RWPE1 (cell line): Measurements from ENCODE around the gene TDRD12.
"Not testable (repeated sequence)": the region's sequence is repeated elsewhere in the genome, so short reads cannot be mapped to it uniquely, and the experiment has no call there.

Experiments
- CTCF ChIA-PET: fragments of 350-600 bp; sonication (Branson Sonifier 250); formaldehyde crosslinking; extraction: SDS; loops from one replicate; lab custom pipeline; 2021; lab: Yijun Ruan, JAX
- POLR2A ChIA-PET: fragments of 400-600 bp; formaldehyde crosslinking; extraction: SDS; loops from one replicate; lab custom pipeline; 2020; ENCODE audit warnings: antibody characterized with exemption; ENCODE audit not compliant: low non-redundant PET; lab: Yijun Ruan, JAX
- DNase-seq: peaks from one replicate; pipeline ENCODE4 v3.0.0; 2012; ENCODE audit warnings: low spot score
- H3K27ac ChIP-seq: fragments of 450-650 bp; 2 replicates; pipeline ENCODE4 v1.5.1; 2017
- TF ChIP-seq, protein P1 (sequence below): fragments of 450-650 bp; conservative IDR thresholded peaks from 2 replicates; pipeline ENCODE4 v1.5.1; 2017; ENCODE audit warnings: low read depth, mild to moderate bottlenecking

Gene TDRD12

DNA sequence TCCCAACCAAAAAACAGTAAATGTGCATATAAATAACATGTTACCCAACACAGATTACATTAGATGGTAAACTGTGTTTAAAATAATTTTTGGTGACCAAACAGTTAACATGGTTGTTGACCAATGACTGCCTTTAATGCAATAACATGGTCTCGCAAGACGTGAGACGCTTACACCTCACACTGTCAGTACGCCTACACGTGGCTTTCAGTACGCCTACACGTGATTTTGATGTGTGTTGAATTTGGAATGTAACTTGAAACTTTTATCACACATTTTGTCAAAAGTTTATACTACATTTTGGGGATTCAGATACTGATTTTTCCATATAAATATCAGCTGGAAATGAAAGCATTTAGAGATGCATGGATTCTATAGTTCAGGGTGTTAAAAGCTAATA is 118.0 kb downstream of the TDRD12 start:
- H3K27ac ChIP-seq: no peak overlapping the region
- CTCF ChIA-PET: no interaction called here
- no peak for DNase-seq
- TF ChIP-seq, protein P1, sequence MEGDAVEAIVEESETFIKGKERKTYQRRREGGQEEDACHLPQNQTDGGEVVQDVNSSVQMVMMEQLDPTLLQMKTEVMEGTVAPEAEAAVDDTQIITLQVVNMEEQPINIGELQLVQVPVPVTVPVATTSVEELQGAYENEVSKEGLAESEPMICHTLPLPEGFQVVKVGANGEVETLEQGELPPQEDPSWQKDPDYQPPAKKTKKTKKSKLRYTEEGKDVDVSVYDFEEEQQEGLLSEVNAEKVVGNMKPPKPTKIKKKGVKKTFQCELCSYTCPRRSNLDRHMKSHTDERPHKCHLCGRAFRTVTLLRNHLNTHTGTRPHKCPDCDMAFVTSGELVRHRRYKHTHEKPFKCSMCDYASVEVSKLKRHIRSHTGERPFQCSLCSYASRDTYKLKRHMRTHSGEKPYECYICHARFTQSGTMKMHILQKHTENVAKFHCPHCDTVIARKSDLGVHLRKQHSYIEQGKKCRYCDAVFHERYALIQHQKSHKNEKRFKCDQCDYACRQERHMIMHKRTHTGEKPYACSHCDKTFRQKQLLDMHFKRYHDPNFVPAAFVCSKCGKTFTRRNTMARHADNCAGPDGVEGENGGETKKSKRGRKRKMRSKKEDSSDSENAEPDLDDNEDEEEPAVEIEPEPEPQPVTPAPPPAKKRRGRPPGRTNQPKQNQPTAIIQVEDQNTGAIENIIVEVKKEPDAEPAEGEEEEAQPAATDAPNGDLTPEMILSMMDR: no peak
- POLR2A ChIA-PET: no interaction called here

DNA sequence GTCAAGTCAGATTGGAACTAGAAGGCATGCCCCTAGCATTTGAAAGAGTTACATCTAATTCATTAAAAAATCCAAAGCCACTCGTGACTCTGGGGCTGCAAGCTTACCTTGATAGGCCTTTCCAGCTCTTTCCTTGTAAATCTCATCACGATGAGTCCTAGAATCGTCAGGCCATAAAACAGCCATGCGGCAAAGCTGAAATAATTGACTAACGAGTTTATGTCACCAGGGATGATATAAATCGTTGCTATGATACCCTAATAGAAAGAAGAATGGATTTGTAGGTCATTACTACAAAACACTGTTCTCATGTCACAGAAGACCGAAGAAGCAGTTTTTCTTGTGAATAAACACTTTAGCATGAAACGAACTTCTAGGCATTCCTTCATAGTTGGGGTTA is 122.5 kb downstream of the TDRD12 start:
- CTCF ChIA-PET: interaction anchor here (0.5 kb wide), 1 partner anchor 26 kb away, joined by 3 read pairs; no protein-coding TSS in a partner anchor
- no peak overlapping the region for H3K27ac ChIP-seq
- no peak for DNase-seq
- TF ChIP-seq, protein P1: no peak
- POLR2A ChIA-PET: no interaction called here

DNA sequence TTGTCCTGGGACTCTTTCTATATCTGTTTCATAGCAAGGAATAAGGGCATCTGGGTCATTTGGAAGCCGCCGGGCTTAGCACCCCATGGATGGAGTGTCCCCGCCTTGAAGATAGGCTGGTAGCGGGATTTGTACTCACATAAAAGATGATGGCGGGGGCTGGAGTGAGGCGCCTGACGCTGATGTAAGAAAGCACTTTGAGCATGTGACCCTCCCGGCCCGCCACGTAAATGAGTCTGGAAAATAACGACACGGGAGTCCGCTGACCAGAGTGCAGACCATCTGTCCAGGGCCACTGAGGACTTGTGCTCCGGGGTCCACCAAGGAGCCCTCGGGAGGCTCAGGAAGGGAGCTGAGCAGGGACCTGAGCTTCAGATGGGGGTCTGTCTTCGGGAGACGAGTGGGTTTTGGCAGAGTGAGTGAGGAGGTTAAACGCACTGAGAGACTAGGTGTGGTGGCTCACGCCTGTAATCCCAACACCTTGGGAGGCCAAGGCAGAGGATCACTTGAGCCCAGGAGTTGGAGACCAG is 124.2 kb downstream of the TDRD12 start:
- no peak for DNase-seq
- no peak overlapping the region for H3K27ac ChIP-seq
- POLR2A ChIA-PET: no interaction called here
- CTCF ChIA-PET: interaction anchor here (0.6 kb wide), 1 partner anchor 33 kb away, joined by 3 read pairs; no protein-coding TSS in a partner anchor
- TF ChIP-seq, protein P1: no peak

DNA sequence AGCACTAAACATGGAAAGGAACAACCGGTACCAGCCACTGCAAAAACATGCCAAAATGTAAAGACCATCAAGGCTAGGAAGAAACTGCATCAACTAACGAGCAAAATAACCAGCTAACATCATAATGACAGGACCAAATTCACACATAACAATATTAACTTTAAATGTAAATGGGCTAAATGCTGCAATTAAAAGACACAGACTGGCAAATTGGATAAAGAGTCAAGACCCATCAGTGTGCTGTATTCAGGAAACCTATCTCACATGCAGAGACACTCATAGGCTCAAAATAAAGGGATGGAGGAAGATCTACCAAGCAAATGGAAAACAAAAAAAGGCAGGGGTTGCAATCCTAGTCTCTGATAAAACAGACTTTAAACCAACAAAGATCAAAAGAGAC is 128.5 kb downstream of the TDRD12 start:
- DNase-seq, H3K27ac ChIP-seq, POLR2A ChIA-PET, CTCF ChIA-PET: not testable (repeated sequence)

DNA sequence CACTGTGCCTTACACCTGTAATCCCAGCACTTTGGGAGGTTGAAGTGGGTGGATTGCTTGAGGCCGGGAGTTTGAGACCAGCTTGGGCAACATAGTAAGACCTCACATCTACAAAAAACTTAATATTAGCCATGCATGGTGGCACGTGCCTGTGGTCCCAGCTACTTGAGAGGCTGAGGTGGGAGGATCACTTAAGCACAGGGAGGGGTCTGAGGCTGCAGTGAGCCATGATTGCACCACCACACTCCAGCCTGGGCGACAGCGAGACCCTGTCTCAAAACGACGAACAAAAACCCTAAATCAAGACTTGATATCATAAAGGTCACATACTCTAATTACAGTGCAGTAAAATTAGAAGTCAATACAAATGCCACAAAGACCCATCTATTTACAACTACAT is 132.6 kb downstream of the TDRD12 start:
- CTCF ChIA-PET: no interaction called here
- TF ChIP-seq, protein P1: no peak
- no peak for DNase-seq
- POLR2A ChIA-PET: no interaction called here
- no peak overlapping the region for H3K27ac ChIP-seq

DNA sequence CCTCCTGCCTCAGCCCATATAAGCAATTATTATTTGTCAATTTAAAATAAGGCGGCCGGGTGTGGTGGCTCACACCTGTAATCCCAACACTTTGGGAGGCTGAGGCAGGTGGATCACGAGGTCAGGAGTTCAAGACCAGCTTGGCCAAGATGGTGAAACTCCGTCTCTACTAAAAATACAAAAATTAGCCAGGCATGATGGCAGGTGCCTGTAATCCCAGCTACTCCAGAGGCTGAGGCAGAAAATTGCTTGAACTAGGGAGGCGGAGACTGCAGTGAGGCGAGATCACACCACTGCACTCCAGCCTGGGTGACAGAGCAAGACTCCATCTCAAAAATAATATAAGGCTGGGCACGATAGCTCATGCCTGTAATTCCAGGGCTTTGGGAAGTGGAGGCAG is 137.3 kb downstream of the TDRD12 start:
- CTCF ChIA-PET, H3K27ac ChIP-seq, DNase-seq, POLR2A ChIA-PET: not testable (repeated sequence)

DNA sequence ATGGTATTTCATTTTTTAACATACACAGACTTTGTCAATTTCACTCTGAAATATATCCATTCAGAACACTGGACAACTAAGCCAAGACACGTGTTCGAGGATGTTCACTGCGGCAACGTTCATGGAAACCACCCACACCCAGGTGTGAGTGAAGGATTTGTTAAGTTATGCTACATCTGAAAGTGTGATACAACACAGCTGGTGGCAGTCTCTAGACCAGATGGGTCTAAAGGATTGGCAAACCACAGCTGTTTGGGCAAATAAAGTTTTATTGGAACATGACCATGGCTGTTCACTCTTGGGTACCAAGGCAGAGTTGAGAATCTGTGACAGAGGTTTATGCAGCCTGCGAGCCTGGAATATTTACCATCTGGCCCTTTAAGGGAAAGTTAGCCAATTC is 138.0 kb downstream of the TDRD12 start:
- TF ChIP-seq, protein P1: no peak
- CTCF ChIA-PET: no interaction called here
- no peak overlapping the region for H3K27ac ChIP-seq
- POLR2A ChIA-PET: no interaction called here
- DNase-seq: no peak

DNA sequence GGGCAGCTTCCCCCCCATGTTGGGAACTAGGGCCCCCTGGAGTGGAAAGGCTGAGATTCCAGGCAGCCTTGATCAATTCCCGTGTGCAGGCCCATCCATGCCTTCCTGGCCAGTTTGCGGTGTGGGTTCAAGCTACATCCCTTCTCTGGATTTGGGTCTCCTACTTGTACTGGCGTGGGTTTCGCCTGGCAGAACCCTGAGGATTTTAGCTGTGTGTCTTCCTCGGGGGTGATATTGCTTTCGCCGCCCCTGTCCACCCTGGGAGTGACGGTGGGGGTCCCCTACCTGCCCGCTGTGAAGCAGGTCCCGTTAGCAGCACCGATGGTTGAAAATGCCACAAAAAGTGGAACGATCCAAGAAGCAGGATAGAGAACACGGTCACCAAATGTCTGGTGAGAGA is 138.6 kb downstream of the TDRD12 start:
- ChIA-PET CTCF (no interaction called here), POLR2A (no interaction called here)
- H3K27ac ChIP-seq: no peak overlapping the region
- DNase-seq: no peak
- TF ChIP-seq, protein P1: no peak
